Stimulated activated CD8-positive, alpha-beta memory T cell treated with anti-CD3 and anti-CD28 coated beads, Interleukin-4, amount 100 ng/mL, for 48 hours (primary cell): ENCODE measurements around the gene TMPRSS6.

ENCODE experiments used
- DNase-seq: peaks from one replicate; pipeline ENCODE4 v3.0.0-alpha.2; 2020

TMPRSS6 gene

DNA sequence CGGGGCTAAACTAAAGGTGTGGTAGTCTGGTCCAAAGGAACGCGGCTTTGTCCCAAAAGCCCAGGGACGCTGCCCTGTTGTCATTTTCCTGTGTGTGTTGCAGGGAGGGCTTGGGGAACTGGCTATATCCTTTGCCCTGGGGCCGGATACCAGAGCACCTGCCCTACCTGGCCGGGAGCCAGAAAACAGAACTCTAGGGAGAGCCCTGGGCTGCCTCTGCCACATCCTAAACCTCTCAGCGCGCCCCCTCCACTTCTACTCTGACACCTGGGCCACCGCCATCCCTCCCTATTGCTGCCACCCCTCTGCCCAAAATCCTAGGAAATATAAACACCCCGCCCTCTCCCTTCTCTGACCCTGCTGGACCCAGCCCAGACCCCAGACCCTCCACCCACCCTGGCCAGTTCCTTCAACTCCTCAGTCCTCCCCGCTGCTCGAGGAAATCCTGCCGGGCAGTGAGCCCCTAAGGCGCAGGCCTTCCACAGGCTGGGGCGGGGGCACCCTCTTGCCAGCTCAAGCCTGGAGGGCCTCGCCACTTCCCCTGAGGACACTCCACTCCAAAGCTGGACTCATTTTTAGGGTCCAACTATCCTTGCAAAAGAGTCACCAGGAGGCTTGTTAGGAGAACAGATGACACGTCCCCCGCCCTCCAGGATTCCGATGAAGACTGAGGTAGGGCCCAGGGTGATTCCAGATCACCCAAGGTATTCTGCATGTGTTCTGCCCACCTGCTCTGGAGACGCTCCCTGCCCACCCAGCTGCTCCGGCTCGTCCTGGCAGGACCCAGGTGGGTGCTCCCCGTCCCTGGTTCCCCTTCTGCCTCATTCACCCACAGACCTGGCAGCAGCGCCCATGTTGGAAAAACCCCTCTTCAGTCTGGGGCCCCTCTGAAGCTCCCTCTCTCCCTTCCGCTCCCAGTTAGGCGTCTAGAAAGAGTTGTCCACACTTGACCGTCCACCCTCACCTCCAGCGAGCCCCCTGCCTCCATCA, 45.8 kb downstream of the TMPRSS6 start:
- DNase-seq, result no peak

GRCh38 chr22:37062702-37063381, 46.7 kb downstream of the TMPRSS6 start:
- no peak for DNase-seq

DNA sequence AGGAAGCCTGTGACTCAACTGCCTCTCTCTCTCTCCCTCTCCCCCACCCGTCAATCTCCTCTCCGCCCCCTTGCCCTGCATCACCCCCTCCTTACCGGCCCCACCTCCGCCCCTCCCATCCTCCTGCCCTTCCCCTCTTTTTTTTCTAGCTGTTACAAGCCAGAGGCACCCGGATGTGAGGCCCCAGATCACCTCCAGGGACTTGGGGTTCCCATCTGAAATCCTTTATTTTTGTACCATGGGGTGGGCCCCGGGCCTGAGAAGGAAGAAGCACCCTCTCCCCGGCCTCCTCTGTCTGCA, 47.2 kb downstream of the TMPRSS6 start:
- peak; percentile 47 for DNase-seq

GRCh38 chr22:37061611-37062375, 47.7 kb downstream of the TMPRSS6 start:
- DNase-seq, result no peak

GRCh38 chr22:37060801-37061610, 48.5 kb downstream of the TMPRSS6 start:
- peak; percentile 85 for DNase-seq

- peak; percentile 53 for DNase-seq
These were observed 49.5 kb downstream of the TMPRSS6 start for GRCh38 chr22:37059876-37060449.

DNA sequence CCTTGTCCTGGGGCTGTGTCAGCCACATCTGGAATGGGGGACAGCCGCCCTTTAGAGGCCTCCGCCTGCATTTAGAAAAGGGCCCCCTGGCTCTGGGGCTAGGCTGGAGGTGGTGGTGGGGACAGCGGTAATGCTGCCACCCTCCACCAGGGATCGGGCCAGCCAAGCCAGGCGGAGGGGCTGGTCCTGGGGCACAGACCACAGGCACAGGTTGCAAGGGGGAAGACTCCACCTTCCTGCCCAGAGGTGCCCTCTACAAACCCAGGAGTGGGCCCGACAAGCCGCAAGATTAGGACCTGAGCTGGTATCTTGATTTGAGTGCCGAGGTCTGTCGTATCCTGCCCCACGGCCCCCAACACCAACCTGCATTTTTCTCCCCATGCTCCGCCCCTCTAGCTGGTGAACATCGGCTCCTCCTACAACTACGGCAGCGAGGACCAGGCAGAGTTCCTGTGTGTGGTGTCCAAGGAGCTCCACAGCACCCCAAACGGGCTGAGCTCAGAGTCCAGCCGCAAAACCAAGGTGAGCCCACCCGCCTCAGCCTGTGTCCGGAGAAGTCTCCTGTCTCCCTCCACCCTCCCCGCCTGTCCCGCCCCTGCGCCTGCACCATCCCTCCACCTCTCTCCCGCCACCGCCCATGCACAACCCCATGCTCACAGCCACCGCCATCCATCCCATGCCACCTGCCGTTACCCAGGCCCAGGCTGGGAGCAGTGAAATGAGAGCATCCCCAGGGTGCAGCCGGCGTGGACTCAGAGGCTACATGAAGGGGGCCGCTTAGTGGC, 50.4 kb downstream of the TMPRSS6 start:
- no peak for DNase-seq

- DNase-seq, result no peak
These were observed 51.6 kb downstream of the TMPRSS6 start for GRCh38 chr22:37057796-37058510.

- no peak for DNase-seq
These were observed 52.3 kb downstream of the TMPRSS6 start for GRCh38 chr22:37057226-37057625.

- DNase-seq, result no peak
These were observed 53.3 kb downstream of the TMPRSS6 start for GRCh38 chr22:37056246-37056645.

GRCh38 chr22:37054600-37055365, 54.7 kb downstream of the TMPRSS6 start:
- DNase-seq, result no peak

DNA sequence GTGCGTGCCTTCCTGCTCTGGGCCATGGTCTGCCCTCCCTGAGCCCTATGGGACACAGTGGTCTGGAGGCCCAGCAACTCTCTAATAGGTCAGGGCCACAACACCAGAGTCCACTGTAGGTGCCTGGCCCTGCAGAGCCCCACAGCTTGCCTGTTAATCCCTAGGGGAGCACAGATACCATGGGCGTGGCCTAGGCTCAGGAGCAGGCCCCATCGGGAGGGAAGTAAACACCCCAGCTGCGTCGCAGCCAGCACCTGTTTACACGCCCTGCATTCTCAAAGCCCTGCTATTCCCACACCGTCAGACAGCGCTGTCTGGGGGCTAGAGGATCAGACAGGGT, 55.5 kb downstream of the TMPRSS6 start:
- DNase-seq, result no peak

GRCh38 chr22:37053310-37054055, 56.0 kb downstream of the TMPRSS6 start:
- no peak for DNase-seq

DNA sequence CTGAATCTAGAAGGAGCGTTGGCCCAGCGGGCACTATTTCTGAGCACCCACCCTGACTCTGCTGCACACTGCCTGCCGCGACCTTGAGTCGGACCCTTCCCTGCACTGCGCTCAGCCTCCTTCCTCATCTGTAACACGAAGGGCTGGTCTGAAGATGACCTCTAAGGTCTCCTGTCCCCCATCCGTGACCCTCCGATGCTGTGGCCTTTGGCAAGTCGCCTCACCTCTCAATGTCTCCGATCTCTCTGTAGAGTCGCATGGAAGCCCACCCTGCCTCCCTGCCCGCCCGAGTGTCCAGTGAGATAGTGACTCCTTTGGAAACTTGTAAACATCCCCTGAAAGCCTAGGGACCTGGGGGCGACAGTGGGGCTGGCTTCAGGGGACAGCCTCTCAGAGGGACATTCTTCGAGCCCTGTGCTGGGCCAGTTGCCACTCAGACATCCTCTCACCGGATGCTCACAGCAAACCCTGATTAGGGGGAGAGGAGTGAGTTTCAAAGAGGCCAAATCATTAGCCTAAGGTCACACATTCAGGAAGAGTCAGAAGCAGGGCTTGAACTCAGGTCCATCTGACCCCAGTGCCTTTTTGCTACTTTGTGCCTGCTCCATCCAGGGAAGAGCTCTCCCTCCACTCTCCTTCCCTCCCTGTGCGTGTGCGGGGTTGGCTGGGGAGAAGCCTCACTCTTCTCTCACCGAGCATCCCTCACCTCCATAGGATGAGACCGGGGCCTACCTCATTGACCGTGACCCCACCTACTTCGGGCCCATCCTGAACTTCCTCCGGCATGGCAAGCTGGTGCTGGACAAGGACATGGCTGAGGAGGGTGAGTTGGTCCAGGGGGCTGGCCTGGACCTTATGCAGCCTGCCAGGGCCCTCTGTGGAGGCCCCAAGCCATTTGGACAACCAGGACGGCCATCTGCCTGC, 56.9 kb downstream of the TMPRSS6 start:
- no peak for DNase-seq

DNA sequence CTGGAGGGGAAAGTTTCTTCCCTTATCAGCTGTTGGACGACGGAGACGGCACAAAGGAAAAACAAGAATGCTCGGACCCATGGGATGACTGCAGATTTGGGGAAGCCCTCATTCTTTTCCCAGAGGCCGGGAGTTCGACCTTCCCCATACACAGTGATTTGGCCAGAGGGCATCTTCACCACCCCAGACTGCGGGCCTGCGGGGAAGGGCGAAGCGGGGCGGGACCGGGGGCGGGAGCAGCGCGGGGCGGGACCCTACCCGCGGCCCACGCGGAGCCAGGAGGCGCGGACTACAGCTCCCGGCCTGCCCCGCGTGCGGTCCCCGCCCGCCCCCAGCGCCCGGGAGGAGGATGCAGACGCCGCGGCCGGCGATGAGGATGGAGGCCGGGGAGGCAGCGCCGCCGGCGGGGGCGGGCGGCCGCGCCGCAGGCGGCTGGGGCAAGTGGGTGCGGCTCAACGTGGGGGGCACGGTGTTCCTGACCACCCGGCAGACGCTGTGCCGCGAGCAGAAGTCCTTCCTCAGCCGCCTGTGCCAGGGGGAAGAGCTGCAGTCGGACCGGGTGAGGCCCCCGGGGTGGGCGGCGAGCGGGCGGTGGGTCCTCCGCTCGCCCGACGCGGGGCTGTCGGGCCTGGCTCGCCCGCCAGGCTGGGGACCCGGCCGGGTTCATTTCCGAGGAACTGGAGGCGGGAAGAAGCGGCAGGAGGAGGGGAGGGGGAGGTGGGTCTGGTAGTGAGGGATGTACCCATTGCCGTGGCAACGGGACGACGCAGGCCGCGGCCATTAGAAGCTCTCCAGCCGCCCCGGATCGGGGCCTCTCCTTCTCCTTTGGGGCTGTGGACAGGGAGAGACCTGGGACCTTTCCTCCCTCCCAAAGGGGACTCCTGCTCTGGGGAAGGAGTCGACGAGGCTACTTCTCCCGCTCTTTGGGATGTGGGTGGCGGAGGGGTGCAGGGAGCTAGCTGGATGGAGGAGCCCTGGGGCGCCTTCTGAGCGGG, 57.8 kb downstream of the TMPRSS6 start, which contains the start of gene KCTD17:
Gene KCTD17 (plus strand): TSS at position 352 of the 995 bp plus-strand sequence. CDS start 19 bp downstream, at position 371.
- DNase-seq, result peak; percentile 84

DNA sequence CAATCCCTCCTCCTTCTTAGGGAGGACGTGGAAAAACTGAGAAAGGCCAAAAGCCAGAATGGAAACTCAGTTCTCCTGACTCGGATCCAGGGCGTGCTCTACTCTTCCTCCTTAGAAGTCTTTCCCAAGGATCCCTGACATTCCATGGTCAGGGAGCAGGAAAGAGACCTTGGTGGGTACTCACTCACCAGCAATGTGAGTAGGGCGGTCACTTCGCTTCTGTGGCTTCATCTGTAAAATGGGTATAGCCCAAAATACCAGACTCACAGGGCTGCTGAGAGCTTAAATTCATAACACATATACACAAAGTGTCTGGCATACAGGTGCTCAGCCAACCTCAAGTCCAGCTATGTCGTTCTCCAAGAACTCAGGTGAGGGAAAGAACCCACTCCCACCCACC, 58.6 kb downstream of the TMPRSS6 start:
- DNase-seq, result no peak

DNA sequence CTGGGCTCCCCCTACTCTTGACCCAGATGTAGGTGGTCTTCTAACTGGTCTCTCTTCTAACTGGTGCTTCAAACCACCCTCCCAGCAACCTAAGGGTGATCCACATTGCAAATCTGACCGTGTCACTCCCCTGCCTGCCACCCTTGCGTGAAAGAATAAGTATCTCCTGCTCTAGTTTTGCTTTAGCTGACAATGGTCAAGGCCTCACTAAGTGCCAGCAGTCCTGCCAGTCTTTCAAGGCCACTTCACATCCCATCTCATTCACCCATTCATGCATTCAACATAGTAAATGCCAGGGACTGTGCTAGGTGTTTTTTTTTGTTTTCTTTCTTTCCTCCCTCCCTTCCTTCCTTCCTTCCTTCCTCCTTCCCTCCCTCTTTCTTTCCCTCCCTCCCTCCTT, 60.3 kb downstream of the TMPRSS6 start:
- no peak for DNase-seq
